AG04449 (cell line): ENCODE results near the gene ARID1A.
A peak's percentile ranks its signal among the peaks of the same experiment; 100 is the strongest.
"Not testable (repeated sequence)": the region's sequence is repeated elsewhere in the genome, so short reads cannot be mapped to it uniquely, and the experiment has no call there.

Experiments
- CTCF ChIA-PET: fragments of 350-600 bp; formaldehyde crosslinking; extraction: SDS; loops from one replicate; lab custom pipeline; 2021; ENCODE audit warnings: antibody characterized with exemption; lab: Yijun Ruan, JAX
- POLR2A ChIA-PET: fragments of 400-600, 350-600 bp; formaldehyde crosslinking; extraction: SDS; loops from one replicate; lab custom pipeline; 2020; ENCODE audit warnings: antibody characterized with exemption, inconsistent platforms; lab: Yijun Ruan, JAX
- DNase-seq: peaks from one replicate; pipeline ENCODE4 v3.0.0-alpha.2; 2010; ENCODE audit warnings: low read depth, low spot score
- H3K4me3 ChIP-seq: 2 replicates; pipeline ENCODE4 v1.5.1; 2011; ENCODE audit warnings: low read depth, mild to moderate bottlenecking, control low read depth, low read length
- TF ChIP-seq, protein P1 (sequence below): IDR thresholded peaks from one replicate; pipeline ENCODE4 v1.5.1; 2011; ENCODE audit warnings: mild to moderate bottlenecking, moderate library complexity, low read length, control low read depth, inconsistent platforms; ENCODE audit not compliant: insufficient read depth; ENCODE audit errors: missing control alignments

ARID1A gene

DNA sequence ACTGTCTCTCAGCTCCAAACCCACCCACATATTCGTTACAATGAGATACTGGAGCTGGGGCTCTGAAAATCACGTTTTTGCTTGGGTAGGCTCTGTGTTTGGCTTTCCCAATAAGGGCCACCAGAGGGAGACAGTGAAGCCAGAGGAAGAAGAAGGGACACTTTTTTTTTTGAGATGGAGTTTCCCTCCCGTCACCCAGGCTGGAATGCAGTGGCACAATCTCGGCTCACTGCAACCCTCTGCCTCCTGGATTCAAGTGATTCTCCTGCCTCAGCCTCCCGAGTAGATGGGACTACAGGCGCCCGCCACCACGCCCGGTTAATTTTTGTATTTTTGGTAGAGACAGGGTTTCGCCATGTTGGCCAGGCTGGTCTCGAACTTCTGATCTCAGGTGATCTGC lies 114.3 kb downstream of the ARID1A start:
- DNase-seq, POLR2A ChIA-PET, H3K4me3 ChIP-seq: not testable (repeated sequence)
- CTCF ChIA-PET = interaction anchor here (0.7 to 5.9 kb wide), 29 partner anchors 10 to 286 kb away, joined by 3 to 62 read pairs (median 5); partner anchors contain the start of genes PIGV and ZDHHC18
- TF ChIP-seq, protein P1, sequence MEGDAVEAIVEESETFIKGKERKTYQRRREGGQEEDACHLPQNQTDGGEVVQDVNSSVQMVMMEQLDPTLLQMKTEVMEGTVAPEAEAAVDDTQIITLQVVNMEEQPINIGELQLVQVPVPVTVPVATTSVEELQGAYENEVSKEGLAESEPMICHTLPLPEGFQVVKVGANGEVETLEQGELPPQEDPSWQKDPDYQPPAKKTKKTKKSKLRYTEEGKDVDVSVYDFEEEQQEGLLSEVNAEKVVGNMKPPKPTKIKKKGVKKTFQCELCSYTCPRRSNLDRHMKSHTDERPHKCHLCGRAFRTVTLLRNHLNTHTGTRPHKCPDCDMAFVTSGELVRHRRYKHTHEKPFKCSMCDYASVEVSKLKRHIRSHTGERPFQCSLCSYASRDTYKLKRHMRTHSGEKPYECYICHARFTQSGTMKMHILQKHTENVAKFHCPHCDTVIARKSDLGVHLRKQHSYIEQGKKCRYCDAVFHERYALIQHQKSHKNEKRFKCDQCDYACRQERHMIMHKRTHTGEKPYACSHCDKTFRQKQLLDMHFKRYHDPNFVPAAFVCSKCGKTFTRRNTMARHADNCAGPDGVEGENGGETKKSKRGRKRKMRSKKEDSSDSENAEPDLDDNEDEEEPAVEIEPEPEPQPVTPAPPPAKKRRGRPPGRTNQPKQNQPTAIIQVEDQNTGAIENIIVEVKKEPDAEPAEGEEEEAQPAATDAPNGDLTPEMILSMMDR = peak; percentile 78

- POLR2A ChIA-PET = interaction anchor here (1.0 kb wide), 1 partner anchor 23 kb away, joined by 3 read pairs; the partner anchor contains the start of gene PIGV
- no peak overlapping the region for H3K4me3 ChIP-seq
- CTCF ChIA-PET = interaction anchor here (0.6 to 5.9 kb wide), 17 partner anchors 9 to 286 kb away, joined by 3 to 62 read pairs (median 17); partner anchors contain the start of genes PIGV and ZDHHC18
- no peak for DNase-seq
- TF ChIP-seq, protein P1 = no peak
Observed at GRCh38 chr1:26811057-26811456, 115.2 kb downstream of the ARID1A start.

GRCh38 chr1:26811708-26812107 lies 115.9 kb downstream of the ARID1A start:
- no peak for DNase-seq
- TF ChIP-seq, protein P1 = no peak
- ChIA-PET CTCF (interaction anchor here (1.3 to 5.9 kb wide), 13 partner anchors 9 to 213 kb away, joined by 5 to 62 read pairs (median 25); partner anchors contain the start of genes PIGV and ZDHHC18), POLR2A (no interaction called here)
- no peak overlapping the region for H3K4me3 ChIP-seq

GRCh38 chr1:26814377-26814776 lies 118.6 kb downstream of the ARID1A start:
- TF ChIP-seq, protein P1 = no peak
- POLR2A ChIA-PET = no interaction called here
- no peak for DNase-seq
- no peak overlapping the region for H3K4me3 ChIP-seq
- CTCF ChIA-PET = no interaction called here

DNA sequence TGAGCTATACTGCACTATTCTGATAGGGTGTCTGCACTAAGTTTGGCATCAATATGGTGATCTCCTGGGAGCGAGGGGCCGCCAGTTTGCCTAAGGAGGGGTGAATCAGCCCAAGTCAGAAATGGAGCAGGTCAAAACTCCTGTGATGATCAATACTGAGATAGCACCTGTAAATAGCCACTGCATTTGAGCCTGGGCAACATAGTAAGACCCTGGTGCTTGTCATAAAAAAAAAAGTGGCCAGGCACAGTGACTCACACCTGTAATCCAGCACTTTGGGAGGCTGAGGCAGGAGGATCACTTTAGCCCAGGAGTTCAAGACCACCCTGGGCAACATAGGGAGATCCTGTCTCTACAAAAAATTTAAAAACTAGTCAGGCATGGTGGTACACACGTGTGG lies 119.1 kb downstream of the ARID1A start:
- no peak for DNase-seq
- H3K4me3 ChIP-seq = no peak overlapping the region
- POLR2A ChIA-PET = no interaction called here
- CTCF ChIA-PET = interaction anchor here (0.5 to 1.6 kb wide), 4 partner anchors 9 to 216 kb away, joined by 3 to 4 read pairs (median 4); no protein-coding TSS in a partner anchor
- TF ChIP-seq, protein P1 = no peak

DNA sequence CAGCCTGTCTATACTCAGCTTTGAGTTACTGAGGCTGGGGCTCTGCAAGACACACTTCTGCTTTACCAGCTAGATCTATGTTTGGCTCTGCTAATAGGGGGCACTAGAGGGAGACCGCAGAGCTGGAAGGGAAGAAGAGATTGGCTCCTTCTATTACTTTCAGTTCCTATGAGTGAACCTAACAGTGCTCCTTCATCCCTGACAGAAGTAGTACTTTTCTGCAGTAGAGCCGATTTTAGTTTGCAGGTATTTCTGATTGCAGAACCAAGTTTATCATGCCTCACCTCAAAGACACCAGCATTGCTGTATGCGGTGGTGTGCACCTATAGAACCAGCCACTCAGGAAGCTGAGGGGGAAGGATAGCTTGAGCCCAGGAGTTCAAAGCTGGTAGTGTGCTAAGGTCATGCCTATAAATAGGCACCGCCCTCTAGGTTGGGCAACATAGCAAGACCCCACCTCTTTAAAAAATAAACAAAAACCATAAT lies 125.0 kb downstream of the ARID1A start:
- no peak overlapping the region for H3K4me3 ChIP-seq
- POLR2A ChIA-PET = interaction anchor here (0.6 kb wide), 1 partner anchor 56 kb away, joined by 3 read pairs; no protein-coding TSS in a partner anchor
- CTCF ChIA-PET = interaction anchor here (0.7 to 3.0 kb wide), 10 partner anchors 10 to 221 kb away, joined by 3 to 31 read pairs (median 4); no protein-coding TSS in a partner anchor
- TF ChIP-seq, protein P1 = no peak
- no peak for DNase-seq
